ENCODE data around the gene GCNT1. TPM values are rescaled to one million over a fixed set of nuclear protein-coding genes. Genes with fewer than 3 reads are reported as not detected.

Gene GCNT1
- total and polyA plus RNA-seq, 2 of the 4 experiments (the other 2 are of a cell fraction): 12.5 to 46.6 TPM

DNA sequence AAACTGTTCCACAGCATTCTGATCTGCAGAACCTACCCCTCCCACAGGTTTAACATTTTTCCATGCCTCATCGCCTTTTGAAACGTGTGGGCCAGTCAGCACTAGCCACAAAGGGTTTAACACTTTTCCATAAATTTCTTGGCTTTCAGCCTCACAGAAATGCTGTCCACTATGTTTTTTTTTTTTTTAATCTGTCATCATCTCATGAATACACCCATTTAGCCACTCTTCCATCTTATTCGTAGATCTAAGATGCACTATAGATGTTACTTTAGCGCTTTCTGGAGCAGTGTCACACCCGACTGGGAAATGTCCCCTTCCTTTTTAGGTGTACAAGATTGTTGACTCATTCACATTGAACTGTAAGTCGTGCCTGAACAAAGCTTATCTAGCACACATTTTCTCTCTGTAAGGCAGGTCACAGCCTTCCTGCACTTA is 62.3 kb downstream of the GCNT1 start:
- no peak overlapping the region for H4K91ac ChIP-seq (ENCODE audit: insufficient read depth, low read depth, low read length)
- in situ Hi-C loops (cut with MboI; ENCODE audit: low sequenced_read_pairs) (no loop called here), dilution Hi-C loops (cut with HindIII; ENCODE audit: low sequenced_read_pairs, unreplicated experiment) (no loop called here), intact Hi-C loops (cut with micrococcal nuclease) (no loop called here)
- no peak overlapping the region for H2BK15ac ChIP-seq (ENCODE audit: low read depth, low read length)
- POLR2A ChIA-PET (ENCODE audit: unreplicated experiment): no interaction called here
- no peaks in the 10 kb centered on the region for H3K79me1 ChIP-seq (ENCODE audit: low read depth in 1 of 2, low read length in 2 of 2)
- no peak overlapping the region for H2AK5ac ChIP-seq (ENCODE audit: low read depth, low read length)
- no peak overlapping the region for H4K8ac ChIP-seq (ENCODE audit: low read depth in 2 of 2, low read length in 2 of 2)
- no TSS peak for BruUV-seq (replicated peaks)
- H3K9me1 ChIP-seq (ENCODE audit: insufficient read depth, low read length): no peaks in the 10 kb centered on the region
- H3K4me1 ChIP-seq (ENCODE audit: control insufficient read depth, insufficient read depth, low read length): no peaks in the 10 kb centered on the region
- no peak overlapping the region for H3K9ac ChIP-seq (ENCODE audit: low read depth, low read length)
- no peak overlapping the region for H2AK9ac ChIP-seq (replicated peaks; ENCODE audit: low read depth, low read length, poor library complexity)
- no peak overlapping the region for H2BK5ac ChIP-seq (ENCODE audit: low read depth, low read length, poor library complexity, severe bottlenecking)
- no peak for ATAC-seq (ENCODE audit: low read depth)
- CTCF ChIA-PET: interaction anchor here (0.6 kb wide), 1 partner anchor 11 kb away, joined by 3 read pairs; no protein-coding TSS in a partner anchor
- H3K56ac ChIP-seq (ENCODE audit: extremely low read depth, insufficient read depth, low read length): no peak overlapping the region
- H2BK120ac ChIP-seq (ENCODE audit: low read depth, low read length): no peak overlapping the region
- H3K14ac ChIP-seq (replicated peaks; ENCODE audit: low read depth, low read length): no peak overlapping the region
- H3K36me3 ChIP-seq (ENCODE audit: control insufficient read depth, insufficient read depth, low read length): no peaks in the 10 kb centered on the region
- no peak overlapping the region for H3K18ac ChIP-seq (ENCODE audit: low read depth, low read length)
- H4K20me1 ChIP-seq (ENCODE audit: insufficient read depth, low read length): no peaks in the 10 kb centered on the region
- WGBS, 2 experiments (ENCODE audit: extremely low coverage in 2 of 2, insufficient read length in 1 of 2): 100% methylated on average over 1 of the region's 6 CpGs; no CpG with 5 or more reads in 1 of the 2 experiments
- H3K27me3 ChIP-seq (ENCODE audit: control insufficient read depth, insufficient read depth, low read length): no peaks in the 10 kb centered on the region
- no peak overlapping the region for H3K23ac ChIP-seq (ENCODE audit: low read depth, low read length)
- TF ChIP-seq MAZ (IDR thresholded peaks at IDR 0.05; ENCODE audit: borderline replicate concordance, low read depth, low read length) (no peak), RAD21 (IDR thresholded peaks at IDR 0.05; ENCODE audit: low read length) (no peak), POLR2A (IDR thresholded peaks at IDR 0.05; ENCODE audit: low read depth, low read length) (no peak), MXI1 (IDR thresholded peaks at IDR 0.05; ENCODE audit: borderline replicate concordance, low read depth, low read length) (no peak), SMC3 (IDR thresholded peaks at IDR 0.05; ENCODE audit: low read depth, low read length) (no peak), CEBPB (IDR thresholded peaks at IDR 0.05; ENCODE audit: low read depth, low read length) (no peak), NFE2L2 (IDR thresholded peaks at IDR 0.05; ENCODE audit: low read depth, low read length) (no peak), RCOR1 (IDR thresholded peaks at IDR 0.05; ENCODE audit: insufficient replicate concordance, low read length) (no peak), CHD1 (IDR thresholded peaks at IDR 0.05; ENCODE audit: low read depth, low read length) (no peak), MAFK (IDR thresholded peaks at IDR 0.05; ENCODE audit: low read depth, low read length) (no peak), BHLHE40 (IDR thresholded peaks at IDR 0.05; ENCODE audit: low read depth, low read length) (no peak), FOS (IDR thresholded peaks at IDR 0.05; ENCODE audit: low read depth, low read length) (no peak), RFX5 (IDR thresholded peaks at IDR 0.05; ENCODE audit: low read depth, low read length) (no peak)
- TF ChIP-seq, protein P1, sequence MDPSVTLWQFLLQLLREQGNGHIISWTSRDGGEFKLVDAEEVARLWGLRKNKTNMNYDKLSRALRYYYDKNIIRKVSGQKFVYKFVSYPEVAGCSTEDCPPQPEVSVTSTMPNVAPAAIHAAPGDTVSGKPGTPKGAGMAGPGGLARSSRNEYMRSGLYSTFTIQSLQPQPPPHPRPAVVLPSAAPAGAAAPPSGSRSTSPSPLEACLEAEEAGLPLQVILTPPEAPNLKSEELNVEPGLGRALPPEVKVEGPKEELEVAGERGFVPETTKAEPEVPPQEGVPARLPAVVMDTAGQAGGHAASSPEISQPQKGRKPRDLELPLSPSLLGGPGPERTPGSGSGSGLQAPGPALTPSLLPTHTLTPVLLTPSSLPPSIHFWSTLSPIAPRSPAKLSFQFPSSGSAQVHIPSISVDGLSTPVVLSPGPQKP (IDR thresholded peaks at IDR 0.05; ENCODE audit: borderline replicate concordance, low read depth, low read length): no peak
- TF ChIP-seq, protein P2, sequence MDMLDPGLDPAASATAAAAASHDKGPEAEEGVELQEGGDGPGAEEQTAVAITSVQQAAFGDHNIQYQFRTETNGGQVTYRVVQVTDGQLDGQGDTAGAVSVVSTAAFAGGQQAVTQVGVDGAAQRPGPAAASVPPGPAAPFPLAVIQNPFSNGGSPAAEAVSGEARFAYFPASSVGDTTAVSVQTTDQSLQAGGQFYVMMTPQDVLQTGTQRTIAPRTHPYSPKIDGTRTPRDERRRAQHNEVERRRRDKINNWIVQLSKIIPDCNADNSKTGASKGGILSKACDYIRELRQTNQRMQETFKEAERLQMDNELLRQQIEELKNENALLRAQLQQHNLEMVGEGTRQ (IDR thresholded peaks at IDR 0.05; ENCODE audit: low read depth, low read length): no peak
- TF ChIP-seq, protein P3, sequence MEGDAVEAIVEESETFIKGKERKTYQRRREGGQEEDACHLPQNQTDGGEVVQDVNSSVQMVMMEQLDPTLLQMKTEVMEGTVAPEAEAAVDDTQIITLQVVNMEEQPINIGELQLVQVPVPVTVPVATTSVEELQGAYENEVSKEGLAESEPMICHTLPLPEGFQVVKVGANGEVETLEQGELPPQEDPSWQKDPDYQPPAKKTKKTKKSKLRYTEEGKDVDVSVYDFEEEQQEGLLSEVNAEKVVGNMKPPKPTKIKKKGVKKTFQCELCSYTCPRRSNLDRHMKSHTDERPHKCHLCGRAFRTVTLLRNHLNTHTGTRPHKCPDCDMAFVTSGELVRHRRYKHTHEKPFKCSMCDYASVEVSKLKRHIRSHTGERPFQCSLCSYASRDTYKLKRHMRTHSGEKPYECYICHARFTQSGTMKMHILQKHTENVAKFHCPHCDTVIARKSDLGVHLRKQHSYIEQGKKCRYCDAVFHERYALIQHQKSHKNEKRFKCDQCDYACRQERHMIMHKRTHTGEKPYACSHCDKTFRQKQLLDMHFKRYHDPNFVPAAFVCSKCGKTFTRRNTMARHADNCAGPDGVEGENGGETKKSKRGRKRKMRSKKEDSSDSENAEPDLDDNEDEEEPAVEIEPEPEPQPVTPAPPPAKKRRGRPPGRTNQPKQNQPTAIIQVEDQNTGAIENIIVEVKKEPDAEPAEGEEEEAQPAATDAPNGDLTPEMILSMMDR (conservative IDR thresholded peaks at IDR 0.05; ENCODE audit: low read depth, low read length): no peak
- no peaks in the 10 kb centered on the region for H3K9me3 ChIP-seq (ENCODE audit: control insufficient read depth, insufficient read depth, low read length)
- H2BK20ac ChIP-seq (ENCODE audit: low read depth, low read length): no peak overlapping the region
- H3K27ac ChIP-seq (ENCODE audit: insufficient read depth, low read length): no peak overlapping the region
- H4K5ac ChIP-seq (ENCODE audit: low read depth, low read length): no peak overlapping the region
- DNase-seq: no peak
- no peak overlapping the region for H3K4me2 ChIP-seq (ENCODE audit: low read depth, low read length)
- H3K4ac ChIP-seq (ENCODE audit: low read depth, low read length): no peak overlapping the region
- H3K4me3 ChIP-seq (ENCODE audit: insufficient read depth, low read depth, low read length): no peak overlapping the region
- H2AFZ ChIP-seq (replicated peaks; ENCODE audit: low read length, poor library complexity): no peak overlapping the region
